Measurements from ENCODE around the gene ASTN2. TPM values are rescaled to one million over a fixed set of nuclear protein-coding genes. Genes with fewer than 3 reads are reported as not detected.

The ASTN2 gene
- total RNA-seq, 1 donor from 2014 or later, result 0.53 TPM

DNA sequence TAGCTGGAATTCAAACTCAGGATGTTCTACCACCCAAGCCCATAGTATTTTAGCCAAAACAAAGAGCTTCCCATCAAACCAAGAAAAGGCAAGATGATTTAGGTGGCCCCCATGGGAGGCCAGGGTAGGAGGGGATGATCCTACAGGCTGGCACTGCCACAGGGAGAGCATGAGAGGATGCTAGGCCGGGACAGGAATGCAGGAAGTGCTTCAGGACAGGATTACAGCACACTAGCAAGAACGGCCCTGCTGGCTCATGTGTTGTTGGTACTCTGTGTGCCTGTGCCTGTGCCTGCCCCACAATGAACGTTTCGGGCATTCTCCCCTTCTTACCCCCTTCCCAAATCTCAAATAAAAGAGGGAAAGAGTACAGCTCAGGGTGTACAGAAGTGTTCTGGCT is 838.5 kb downstream of the ASTN2 start:
- no peak for DNase-seq (ENCODE audit: low read depth)
- Histone ChIP-seq H3K36me3 (ENCODE audit: control insufficient read depth, insufficient read depth, low read length) (no peaks in the 10 kb centered on the region), H3K4me3 (ENCODE audit: low read depth, low read length) (no peak overlapping the region), H3K27me3 (ENCODE audit: control insufficient read depth, insufficient read depth, low read length) (no peaks in the 10 kb centered on the region)
- TF ChIP-seq, protein P1, sequence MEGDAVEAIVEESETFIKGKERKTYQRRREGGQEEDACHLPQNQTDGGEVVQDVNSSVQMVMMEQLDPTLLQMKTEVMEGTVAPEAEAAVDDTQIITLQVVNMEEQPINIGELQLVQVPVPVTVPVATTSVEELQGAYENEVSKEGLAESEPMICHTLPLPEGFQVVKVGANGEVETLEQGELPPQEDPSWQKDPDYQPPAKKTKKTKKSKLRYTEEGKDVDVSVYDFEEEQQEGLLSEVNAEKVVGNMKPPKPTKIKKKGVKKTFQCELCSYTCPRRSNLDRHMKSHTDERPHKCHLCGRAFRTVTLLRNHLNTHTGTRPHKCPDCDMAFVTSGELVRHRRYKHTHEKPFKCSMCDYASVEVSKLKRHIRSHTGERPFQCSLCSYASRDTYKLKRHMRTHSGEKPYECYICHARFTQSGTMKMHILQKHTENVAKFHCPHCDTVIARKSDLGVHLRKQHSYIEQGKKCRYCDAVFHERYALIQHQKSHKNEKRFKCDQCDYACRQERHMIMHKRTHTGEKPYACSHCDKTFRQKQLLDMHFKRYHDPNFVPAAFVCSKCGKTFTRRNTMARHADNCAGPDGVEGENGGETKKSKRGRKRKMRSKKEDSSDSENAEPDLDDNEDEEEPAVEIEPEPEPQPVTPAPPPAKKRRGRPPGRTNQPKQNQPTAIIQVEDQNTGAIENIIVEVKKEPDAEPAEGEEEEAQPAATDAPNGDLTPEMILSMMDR (IDR thresholded peaks at IDR 0.05; ENCODE audit: insufficient read depth, low read length, severe bottlenecking), result no peak
- no peak for FAIRE-seq

GRCh38 chr9:116574027-116574679 is 840.7 kb downstream of the ASTN2 start:
- Histone ChIP-seq H3K36me3 (ENCODE audit: control insufficient read depth, insufficient read depth, low read length) (no peaks in the 10 kb centered on the region), H3K27me3 (ENCODE audit: control insufficient read depth, insufficient read depth, low read length) (no peaks in the 10 kb centered on the region), H3K4me3 (ENCODE audit: low read depth, low read length) (no peak overlapping the region)
- FAIRE-seq, result no peak
- TF ChIP-seq, protein P1 (IDR thresholded peaks at IDR 0.05; ENCODE audit: insufficient read depth, low read length, severe bottlenecking), result no peak
- peak; percentile 30 for DNase-seq (ENCODE audit: low read depth)

DNA sequence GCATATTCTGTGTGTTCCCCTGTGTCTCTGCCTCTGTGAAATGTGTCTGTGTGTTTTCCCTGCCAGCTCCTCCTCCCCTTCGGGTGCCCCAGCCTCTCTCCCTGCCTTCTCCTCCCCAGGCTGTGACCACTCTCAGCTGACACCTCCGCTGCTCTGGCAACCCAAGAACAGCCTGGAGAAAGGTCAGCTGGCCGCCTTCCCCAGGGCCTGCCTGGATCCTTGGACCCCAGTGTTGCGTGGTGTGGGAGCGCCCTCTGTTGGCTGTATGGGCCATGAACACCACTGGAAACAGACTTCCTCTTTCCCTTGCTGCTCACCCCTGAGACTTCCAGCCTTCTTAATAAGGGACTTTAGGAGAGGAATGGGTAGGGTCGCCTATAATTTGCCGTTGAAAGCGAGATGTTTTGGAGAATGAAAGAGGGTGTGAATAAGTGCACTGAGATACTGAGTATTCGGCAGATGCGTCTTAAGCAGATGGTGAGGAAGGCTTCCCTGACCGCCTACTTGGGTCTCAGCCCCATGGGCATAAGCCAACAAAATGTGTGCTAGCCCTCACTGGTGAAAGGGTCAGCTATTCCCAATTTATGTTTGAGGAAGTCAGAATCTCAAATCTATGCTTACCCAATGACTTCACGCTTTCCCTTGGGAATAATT is 842.6 kb downstream of the ASTN2 start:
- peak; percentile 41 for DNase-seq (ENCODE audit: low read depth)
- no peak overlapping the region for H3K4me3 ChIP-seq (ENCODE audit: low read depth, low read length)
- TF ChIP-seq, protein P1 (IDR thresholded peaks at IDR 0.05; ENCODE audit: insufficient read depth, low read length, severe bottlenecking), result peak; percentile 95
- no peaks in the 10 kb centered on the region for H3K36me3 ChIP-seq (ENCODE audit: control insufficient read depth, insufficient read depth, low read length)
- H3K27me3 ChIP-seq (ENCODE audit: control insufficient read depth, insufficient read depth, low read length), result no peaks in the 10 kb centered on the region
- no peak for FAIRE-seq

GRCh38 chr9:116569111-116569510 is 845.7 kb downstream of the ASTN2 start:
- FAIRE-seq (no peak), DNase-seq (ENCODE audit: low read depth) (peak; percentile 92)
- Histone ChIP-seq H3K27me3 (ENCODE audit: control insufficient read depth, insufficient read depth, low read length) (no peaks in the 10 kb centered on the region), H3K36me3 (ENCODE audit: control insufficient read depth, insufficient read depth, low read length) (no peaks in the 10 kb centered on the region), H3K4me3 (ENCODE audit: low read depth, low read length) (no peak overlapping the region)
- TF ChIP-seq, protein P1 (IDR thresholded peaks at IDR 0.05; ENCODE audit: insufficient read depth, low read length, severe bottlenecking), result no peak

GRCh38 chr9:116566677-116567488 is 848.0 kb downstream of the ASTN2 start:
- TF ChIP-seq, protein P1 (IDR thresholded peaks at IDR 0.05; ENCODE audit: insufficient read depth, low read length, severe bottlenecking), result no peak
- no peaks in the 10 kb centered on the region for H3K36me3 ChIP-seq (ENCODE audit: control insufficient read depth, insufficient read depth, low read length)
- H3K27me3 ChIP-seq (ENCODE audit: control insufficient read depth, insufficient read depth, low read length), result no peaks in the 10 kb centered on the region
- FAIRE-seq (no peak), DNase-seq (ENCODE audit: low read depth) (peak; percentile 60)
- H3K4me3 ChIP-seq (ENCODE audit: low read depth, low read length), result no peak overlapping the region

Data from bronchial epithelial cell (primary cell).